ENCODE data around the gene MADCAM1. TPM values are rescaled to one million over a fixed set of nuclear protein-coding genes. Genes with fewer than 3 reads are reported as not detected.

The MADCAM1 gene
- total and polyA plus RNA-seq, 10 of the 15 experiments (the other 5 are each of a cell fraction or from before 2014, with no cell fraction given) = 0.06 to 0.32 (median 0.31) TPM; not detected in 5

- no peaks in the 10 kb centered on the region for H3K27me3 ChIP-seq (replicated peaks in 1 of 2; ENCODE audit: control insufficient read depth in 2 of 2, insufficient read depth in 2 of 2, low read length in 1 of 2)
- ChIA-PET POLR2A (no interaction called here), CTCF (interaction anchor here (0.6 kb wide), 1 partner anchor 18 kb away, joined by 4 read pairs; no protein-coding TSS in a partner anchor), RAD21 (ENCODE audit: unreplicated experiment) (no interaction called here), SMC1A (ENCODE audit: uncharacterized antibody, unreplicated experiment) (no interaction called here)
- no peaks in the 10 kb centered on the region; the same call in 1 of the 2 replicates for H3K4me1 ChIP-seq (ENCODE audit: control insufficient read depth, insufficient read depth, low read length)
- WGBS (ENCODE audit: insufficient coverage, insufficient replicate concordance, low lambda C conversion rate, missing lambda C conversion rate) = 33% methylated on average over 23 of the region's 23 CpGs
- ATAC-seq (no peak), FAIRE-seq (no peak), DNase-seq (ENCODE audit: low read depth, low spot score) (no peak)
- no TSS peak for BruUV-seq (replicated peaks)
- TF ChIP-seq POU2F2 (IDR thresholded peaks at IDR 0.05; ENCODE audit: borderline replicate concordance, low read depth, low read length) (no peak), ZBTB40 (IDR thresholded peaks at IDR 0.05; ENCODE audit: borderline replicate concordance) (no peak), LARP7 (IDR thresholded peaks at IDR 0.05) (no peak), KDM1A (IDR thresholded peaks at IDR 0.05; ENCODE audit: borderline replicate concordance) (no peak), FOXK2 (IDR thresholded peaks at IDR 0.05) (no peak), IRF5 (IDR thresholded peaks at IDR 0.05; ENCODE audit: borderline replicate concordance) (no peak), MYC (IDR thresholded peaks at IDR 0.05; ENCODE audit: insufficient read depth, insufficient read length, insufficient replicate concordance, low read length, severe bottlenecking) (no peak), RELA (IDR thresholded peaks at IDR 0.05; ENCODE audit: borderline replicate concordance, partially characterized antibody) (no peak), BCL11A (IDR thresholded peaks at IDR 0.05; ENCODE audit: low read depth, low read length) (no peak), MEF2B (IDR thresholded peaks at IDR 0.05; ENCODE audit: partially characterized antibody, poor library complexity, severe bottlenecking) (no peak), RCOR1 (conservative IDR thresholded peaks at IDR 0.05; ENCODE audit: low read depth, low read length) (no peak), SIX5 (IDR thresholded peaks at IDR 0.05; ENCODE audit: low read depth, low read length, severe bottlenecking) (no peak), CHD4 (IDR thresholded peaks at IDR 0.05) (no peak), ESRRA (IDR thresholded peaks at IDR 0.05; ENCODE audit: low read length) (no peak), SPI1 (IDR thresholded peaks at IDR 0.05; ENCODE audit: borderline replicate concordance, insufficient read depth, low read depth, low read length) (no peak)
- TF ChIP-seq, protein P1, sequence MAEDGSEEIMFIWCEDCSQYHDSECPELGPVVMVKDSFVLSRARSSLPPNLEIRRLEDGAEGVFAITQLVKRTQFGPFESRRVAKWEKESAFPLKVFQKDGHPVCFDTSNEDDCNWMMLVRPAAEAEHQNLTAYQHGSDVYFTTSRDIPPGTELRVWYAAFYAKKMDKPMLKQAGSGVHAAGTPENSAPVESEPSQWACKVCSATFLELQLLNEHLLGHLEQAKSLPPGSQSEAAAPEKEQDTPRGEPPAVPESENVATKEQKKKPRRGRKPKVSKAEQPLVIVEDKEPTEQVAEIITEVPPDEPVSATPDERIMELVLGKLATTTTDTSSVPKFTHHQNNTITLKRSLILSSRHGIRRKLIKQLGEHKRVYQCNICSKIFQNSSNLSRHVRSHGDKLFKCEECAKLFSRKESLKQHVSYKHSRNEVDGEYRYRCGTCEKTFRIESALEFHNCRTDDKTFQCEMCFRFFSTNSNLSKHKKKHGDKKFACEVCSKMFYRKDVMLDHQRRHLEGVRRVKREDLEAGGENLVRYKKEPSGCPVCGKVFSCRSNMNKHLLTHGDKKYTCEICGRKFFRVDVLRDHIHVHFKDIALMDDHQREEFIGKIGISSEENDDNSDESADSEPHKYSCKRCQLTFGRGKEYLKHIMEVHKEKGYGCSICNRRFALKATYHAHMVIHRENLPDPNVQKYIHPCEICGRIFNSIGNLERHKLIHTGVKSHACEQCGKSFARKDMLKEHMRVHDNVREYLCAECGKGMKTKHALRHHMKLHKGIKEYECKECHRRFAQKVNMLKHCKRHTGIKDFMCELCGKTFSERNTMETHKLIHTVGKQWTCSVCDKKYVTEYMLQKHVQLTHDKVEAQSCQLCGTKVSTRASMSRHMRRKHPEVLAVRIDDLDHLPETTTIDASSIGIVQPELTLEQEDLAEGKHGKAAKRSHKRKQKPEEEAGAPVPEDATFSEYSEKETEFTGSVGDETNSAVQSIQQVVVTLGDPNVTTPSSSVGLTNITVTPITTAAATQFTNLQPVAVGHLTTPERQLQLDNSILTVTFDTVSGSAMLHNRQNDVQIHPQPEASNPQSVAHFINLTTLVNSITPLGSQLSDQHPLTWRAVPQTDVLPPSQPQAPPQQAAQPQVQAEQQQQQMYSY (CRISPR knock-in tag; IDR thresholded peaks at IDR 0.05) = no peak
- no peak overlapping the region for H3K9ac ChIP-seq (ENCODE audit: control insufficient read depth, insufficient read depth, low read length)
- intact Hi-C loops (cut with micrococcal nuclease; ENCODE audit: unreplicated experiment) (no loop called here), in situ Hi-C loops (cut with MboI) (no loop called here)
- no peaks in the 10 kb centered on the region; the same call in 2 of the 3 replicates for H3K9me3 ChIP-seq (replicated peaks; ENCODE audit: control insufficient read depth, insufficient read depth, low read length)
- no peak overlapping the region for H2AFZ ChIP-seq (ENCODE audit: control insufficient read depth, low read depth, low read length)
- H3K4me3 ChIP-seq = no peak overlapping the region
- H3K27ac ChIP-seq (ENCODE audit: control insufficient read depth, insufficient read depth) = no peak overlapping the region
- H3K4me2 ChIP-seq (ENCODE audit: control insufficient read depth, insufficient read depth) = no peak overlapping the region
- no peaks in the 10 kb centered on the region for H3K36me3 ChIP-seq (ENCODE audit: control insufficient read depth in 2 of 2, insufficient read depth in 2 of 2, low read length in 1 of 2)
- no peaks in the 10 kb centered on the region for H3K79me2 ChIP-seq (ENCODE audit: control insufficient read depth, insufficient read depth, low read length)
- no peaks in the 10 kb centered on the region for H4K20me1 ChIP-seq (ENCODE audit: control insufficient read depth, insufficient read depth)
Measured at GRCh38 chr19:485583-486236, 10.6 kb upstream of the MADCAM1 start.
